Endothelial cell of umbilical vein (primary cell): Measurements from ENCODE around the gene DARS1. TPM values are rescaled to one million over a fixed set of nuclear protein-coding genes. Genes with fewer than 3 reads are reported as not detected.

ENCODE experiments used
- BruUV-seq: library from RNA; stranded (reverse); fragments of 400-500 nt; replicated peaks from 2 replicates; lab custom pipeline; 2021; lab: Mats Ljungman, UMichigan
- CTCF ChIA-PET: fragments of 300-600, 350-600 bp; sonication (Branson Sonifier 250); formaldehyde crosslinking; loops from one replicate; lab custom pipeline; 2021; ENCODE audit warnings: antibody characterized with exemption, inconsistent platforms; lab: Charles Lee
- POLR2A ChIA-PET: fragments of 300-600, 350-600 bp; sonication (Branson Sonifier 250); formaldehyde crosslinking; loops from one replicate; lab custom pipeline; 2021; ENCODE audit warnings: antibody characterized with exemption, inconsistent platforms; lab: Charles Lee
- DNase-seq: peaks from one replicate; pipeline ENCODE4 v3.0.0-alpha.2; 2011; ENCODE audit warnings: low read depth, low spot score
- FAIRE-seq: peaks from 2 replicates; lab custom pipeline; 2011; peaks lifted over from hg19 to GRCh38; lab: Jason Lieb, UNC
- H2AFZ ChIP-seq: 2 replicates; pipeline ENCODE4 v1.6.0; 2012; ENCODE audit warnings: low read depth, low read length, control low read depth, inconsistent platforms
- H3K27ac ChIP-seq: 2 replicates; pipeline ENCODE4 v1.5.1; 2011; ENCODE audit warnings: low read depth, mild to moderate bottlenecking, control low read depth, low read length, moderate library complexity; ENCODE audit not compliant: insufficient read depth
- H3K27me3 ChIP-seq, 2 experiments: 2 replicates each; pipeline versions ENCODE4 v1.6.0 to v1.6.1; 2011; ENCODE audit warnings: low read length in 2 of 2, mixed read lengths in 1 of 2; ENCODE audit not compliant: control insufficient read depth in 2 of 2, insufficient read depth in 2 of 2
- H3K36me3 ChIP-seq, 2 experiments: 2 replicates in 1 of 2; 3 replicates in 1 of 2; pipeline ENCODE4 v1.5.1; 2011; ENCODE audit warnings: low read length in 2 of 2, mild to moderate bottlenecking in 1 of 2, moderate library complexity in 1 of 2; ENCODE audit not compliant: control insufficient read depth in 2 of 2, insufficient read depth in 2 of 2; ENCODE audit errors: extremely low read depth in 1 of 2
- H3K4me1 ChIP-seq: 3 replicates; pipeline ENCODE4 v1.5.1; 2011; ENCODE audit warnings: mild to moderate bottlenecking, low read length; ENCODE audit not compliant: control insufficient read depth, insufficient read depth; ENCODE audit errors: extremely low read depth
- H3K4me2 ChIP-seq: 2 replicates; pipeline ENCODE4 v1.6.1; 2011; ENCODE audit warnings: low read length, control low read depth, mixed read lengths; ENCODE audit not compliant: insufficient read depth
- H3K4me3 ChIP-seq, 3 experiments: fragments of 200-600 bp in 1 of 3; sonication (generic), shearing (Covaris generic) in 1 of 3; replicated peaks in 1 of 3; 2 replicates each; pipeline ENCODE4 v1.5.1; 2011 to 2016; ENCODE audit warnings: control low read depth in 3 of 3, low read length in 3 of 3, mild to moderate bottlenecking in 2 of 3, inconsistent platforms in 1 of 3, low read depth in 1 of 3, moderate library complexity in 1 of 3; ENCODE audit not compliant: insufficient read depth in 1 of 3
- H3K79me2 ChIP-seq: 2 replicates; pipeline ENCODE4 v1.6.0; 2012; ENCODE audit warnings: low read length, inconsistent platforms; ENCODE audit not compliant: control insufficient read depth, insufficient read depth
- H3K9ac ChIP-seq: replicated peaks from 2 replicates; pipeline ENCODE3; 2011; ENCODE audit warnings: low read length, control low read depth; ENCODE audit not compliant: insufficient read depth; ENCODE audit errors: extremely low read depth
- H3K9me1 ChIP-seq: replicated peaks from 3 replicates; pipeline ENCODE4 v1.6.0; 2011; ENCODE audit warnings: mild to moderate bottlenecking, low read length; ENCODE audit not compliant: control insufficient read depth, insufficient read depth; ENCODE audit errors: extremely low read depth
- H3K9me3 ChIP-seq: replicated peaks from 2 replicates; pipeline ENCODE4 v1.5.1; 2012; ENCODE audit warnings: low read length, inconsistent platforms; ENCODE audit not compliant: control insufficient read depth, insufficient read depth
- H4K20me1 ChIP-seq: replicated peaks from 2 replicates; pipeline ENCODE3; 2011; ENCODE audit warnings: mild to moderate bottlenecking, low read length; ENCODE audit not compliant: control insufficient read depth, insufficient read depth; ENCODE audit errors: extremely low read depth
- CTCF ChIP-seq, 2 donors: IDR thresholded peaks; 1 replicate in 1 of 2; 2 replicates in 1 of 2; pipeline ENCODE4 v1.5.1; 2011; ENCODE audit warnings: low read length in 2 of 2, mild to moderate bottlenecking in 2 of 2, moderate library complexity in 2 of 2, control low read depth in 1 of 2, inconsistent platforms in 1 of 2, low read depth in 1 of 2; ENCODE audit not compliant: insufficient read depth in 1 of 2; ENCODE audit errors: extremely low read depth in 1 of 2
- EZH2 ChIP-seq: IDR thresholded peaks from 2 replicates; pipeline ENCODE4 v1.6.1; 2012; ENCODE audit warnings: borderline replicate concordance, low read depth, mild to moderate bottlenecking, moderate library complexity, low read length, inconsistent platforms; ENCODE audit not compliant: severe bottlenecking
- FOS ChIP-seq: IDR thresholded peaks from 2 replicates; pipeline ENCODE4 v1.6.1; 2011; ENCODE audit warnings: mild to moderate bottlenecking, low read length, moderate library complexity, borderline replicate concordance; ENCODE audit not compliant: insufficient read depth
- GATA2 ChIP-seq: IDR thresholded peaks from 2 replicates; pipeline ENCODE4 v1.7.0; 2011; ENCODE audit warnings: low read depth, mild to moderate bottlenecking, moderate library complexity, mixed read lengths, low read length; ENCODE audit not compliant: insufficient read length, insufficient read depth
- JUN ChIP-seq: IDR thresholded peaks from 2 replicates; pipeline ENCODE4 v1.6.1; 2011; ENCODE audit warnings: borderline replicate concordance, low read depth; ENCODE audit not compliant: insufficient read length, insufficient read depth
- MAX ChIP-seq: IDR thresholded peaks from 2 replicates; pipeline ENCODE4 v1.6.1; 2011; ENCODE audit not compliant: insufficient read depth, insufficient read length
- MYC ChIP-seq: IDR thresholded peaks from one replicate; pipeline ENCODE4 v1.6.1; 2011; ENCODE audit warnings: mild to moderate bottlenecking, low read depth, low read length
- POLR2A ChIP-seq: IDR thresholded peaks from 2 replicates; pipeline ENCODE4 v1.6.1; 2012; ENCODE audit warnings: low read depth, mild to moderate bottlenecking, control low read depth, low read length
- POLR2AphosphoS5 ChIP-seq: IDR thresholded peaks from 2 replicates; pipeline ENCODE4 v1.6.1; 2012; ENCODE audit warnings: low read depth, mild to moderate bottlenecking, control low read depth, low read length, moderate library complexity; ENCODE audit not compliant: insufficient read depth
- dilution Hi-C: fragments of 300-500 bp; cut with MboI; formaldehyde crosslinking; loops from one replicate; pipeline ENCODE4 v1.15.0; 2019; ENCODE audit warnings: low sequenced_read_pairs; ENCODE audit not compliant: extremely low pct_ligation_motif_present
- intact Hi-C: fragments of 100-400 bp; cut with micrococcal nuclease; formaldehyde crosslinking; loops from one replicate; pipeline ENCODE4 v1.10.0; 2022
- polyA plus RNA-seq, 4 experiments: library from polyadenylated mRNA; depleted of rRNA in 3 of 4; stranded (reverse) in 3 of 4; unstranded in 1 of 4; fragments of >200 nt; gene quantifications; 2 replicates each; pipeline versions ENCODE4 v1.2.1 to v1.2.3, GENCODE V29; 2011 to 2012; ENCODE audit warnings: missing spikeins in 1 of 4
- total RNA-seq: library from RNA; stranded (reverse); gene quantifications from 2 replicates; pipeline ENCODE4 v1.2.3, GENCODE V29; 2021

DARS1 gene
- total and polyA plus RNA-seq, 2 donors (not counting 3 experiments of a cell fraction or from before 2014, with no cell fraction given), result 20.9 to 41.5 TPM

- no peak overlapping the region for H3K4me2 ChIP-seq
- H3K9me3 ChIP-seq, result no peaks in the 10 kb centered on the region
- dilution Hi-C loops, result no loop called here
- CTCF ChIA-PET, result interaction anchor here (1.4 kb wide), 1 partner anchor 16 kb away, joined by 3 read pairs; no protein-coding TSS in a partner anchor
- H3K4me3 ChIP-seq, result no peak overlapping the region
- TF ChIP-seq JUN (no peak), GATA2 (no peak), POLR2A (no peak), MAX (no peak), MYC (no peak)
- no peak overlapping the region for H3K9ac ChIP-seq
- no peaks in the 10 kb centered on the region for H3K9me1 ChIP-seq
- no peak for FAIRE-seq
- no peak overlapping the region for H3K27ac ChIP-seq
- H3K79me2 ChIP-seq, result no peaks in the 10 kb centered on the region
- intact Hi-C loops, result no loop called here
- no peak for DNase-seq
- no peak overlapping the region for H2AFZ ChIP-seq
- no peaks in the 10 kb centered on the region for H3K27me3 ChIP-seq
- POLR2A ChIA-PET, result no interaction called here
- no peaks in the 10 kb centered on the region for H3K36me3 ChIP-seq
- BruUV-seq, result no TSS peak
- H3K4me1 ChIP-seq, result no peaks in the 10 kb centered on the region
- no peaks in the 10 kb centered on the region for H4K20me1 ChIP-seq
Measured at GRCh38 chr2:135898234-135898786, 87.1 kb downstream of the DARS1 start.

GRCh38 chr2:135894930-135895329, 90.5 kb downstream of the DARS1 start:
- no peaks in the 10 kb centered on the region for H3K9me1 ChIP-seq
- H3K27me3 ChIP-seq, result peaks cover 0 to 4% of the 10 kb centered on the region in 2 experiments
- H2AFZ ChIP-seq, result no peak overlapping the region
- H3K27ac ChIP-seq, result no peak overlapping the region
- H3K4me2 ChIP-seq, result no peak overlapping the region
- no peaks in the 10 kb centered on the region for H3K9me3 ChIP-seq
- CTCF ChIA-PET, result interaction anchor here (0.7 to 1.7 kb wide), 5 partner anchors 9 to 906 kb away, joined by 3 to 5 read pairs (median 3); no protein-coding TSS in a partner anchor
- TF ChIP-seq FOS (no peak), JUN (no peak), MYC (no peak), CTCF (IDR thresholded peaks at IDR 0.05; ENCODE audit: extremely low read depth in 1 of 2, insufficient read depth in 1 of 2, low read depth in 1 of 2, low read length in 2 of 2) (no peak), GATA2 (no peak), MAX (no peak), EZH2 (no peak), POLR2AphosphoS5 (no peak), POLR2A (no peak)
- intact Hi-C loops (no loop called here), dilution Hi-C loops (no loop called here)
- FAIRE-seq (no peak), DNase-seq (no peak)
- no TSS peak for BruUV-seq
- no peaks in the 10 kb centered on the region for H3K79me2 ChIP-seq
- no peak overlapping the region for H3K9ac ChIP-seq
- H3K4me3 ChIP-seq, result no peak overlapping the region
- no peaks in the 10 kb centered on the region for H4K20me1 ChIP-seq
- no peaks in the 10 kb centered on the region for H3K4me1 ChIP-seq
- H3K36me3 ChIP-seq, result no peaks in the 10 kb centered on the region
- POLR2A ChIA-PET, result no interaction called here
